PC-9 (cell line): ENCODE data around the gene MICALL2.

ENCODE experiments used
- EZH2 ChIP-seq: fragments of 200-600 bp; sonication (generic); IDR thresholded peaks from 2 replicates; pipeline ENCODE4 v1.8.0; 2017; ENCODE audit warnings: antibody characterized with exemption, low read depth
- TF ChIP-seq, protein P1 (sequence below): fragments of 200-600 bp; sonication (generic); conservative IDR thresholded peaks from 2 replicates; pipeline ENCODE4 v1.6.1; 2017; ENCODE audit warnings: mixed run types, antibody characterized with exemption, mild to moderate bottlenecking, moderate library complexity

DNA sequence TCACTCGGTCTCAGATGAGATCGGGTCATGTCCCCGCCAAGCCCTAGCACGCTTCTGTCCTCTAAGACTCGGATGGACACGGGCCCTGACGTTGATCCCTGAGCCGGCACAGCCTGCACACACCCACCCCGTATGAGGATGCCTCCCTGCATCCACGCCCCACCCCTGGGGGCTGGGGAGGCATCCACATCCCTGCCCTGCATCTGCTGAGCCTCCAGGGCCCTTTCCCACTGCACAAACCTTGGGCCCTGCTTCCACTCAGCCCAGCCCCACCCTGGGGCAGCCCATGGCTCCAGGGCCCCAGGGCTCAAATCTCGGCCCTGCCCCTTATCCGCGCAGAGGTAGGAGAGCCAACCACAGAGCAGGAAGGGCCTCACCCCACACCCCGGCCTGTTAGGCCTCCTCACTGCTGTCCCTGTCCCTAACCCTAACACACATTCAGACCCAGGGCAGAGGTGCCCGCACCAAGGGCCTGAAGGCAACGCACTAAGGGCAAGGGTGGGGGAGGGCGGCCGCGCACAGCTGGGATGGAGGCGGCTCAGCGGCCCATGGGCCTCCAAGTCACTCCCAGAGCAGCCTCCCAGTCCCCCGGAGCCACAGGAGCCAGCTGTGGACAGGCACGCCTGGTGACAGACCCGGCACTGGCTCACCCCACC is 9.5 kb upstream of the MICALL2 start:
- TF ChIP-seq, protein P1, sequence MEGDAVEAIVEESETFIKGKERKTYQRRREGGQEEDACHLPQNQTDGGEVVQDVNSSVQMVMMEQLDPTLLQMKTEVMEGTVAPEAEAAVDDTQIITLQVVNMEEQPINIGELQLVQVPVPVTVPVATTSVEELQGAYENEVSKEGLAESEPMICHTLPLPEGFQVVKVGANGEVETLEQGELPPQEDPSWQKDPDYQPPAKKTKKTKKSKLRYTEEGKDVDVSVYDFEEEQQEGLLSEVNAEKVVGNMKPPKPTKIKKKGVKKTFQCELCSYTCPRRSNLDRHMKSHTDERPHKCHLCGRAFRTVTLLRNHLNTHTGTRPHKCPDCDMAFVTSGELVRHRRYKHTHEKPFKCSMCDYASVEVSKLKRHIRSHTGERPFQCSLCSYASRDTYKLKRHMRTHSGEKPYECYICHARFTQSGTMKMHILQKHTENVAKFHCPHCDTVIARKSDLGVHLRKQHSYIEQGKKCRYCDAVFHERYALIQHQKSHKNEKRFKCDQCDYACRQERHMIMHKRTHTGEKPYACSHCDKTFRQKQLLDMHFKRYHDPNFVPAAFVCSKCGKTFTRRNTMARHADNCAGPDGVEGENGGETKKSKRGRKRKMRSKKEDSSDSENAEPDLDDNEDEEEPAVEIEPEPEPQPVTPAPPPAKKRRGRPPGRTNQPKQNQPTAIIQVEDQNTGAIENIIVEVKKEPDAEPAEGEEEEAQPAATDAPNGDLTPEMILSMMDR, result no peak
- no peak for TF ChIP-seq EZH2
